H1 (cell line): ENCODE measurements around the gene ADGRL3. TPM values are rescaled to one million over a fixed set of nuclear protein-coding genes. Genes with fewer than 3 reads are reported as not detected.

Experiments
- ATF2 ChIP-seq: IDR thresholded peaks from 2 replicates; pipeline ENCODE4 v1.6.1; 2012; ENCODE audit warnings: low read length, inconsistent platforms
- BRCA1 ChIP-seq: IDR thresholded peaks from 2 replicates; pipeline ENCODE4 v1.6.1; 2012; ENCODE audit warnings: low read depth, low read length, improper control_type of control experiment
- CBX8 ChIP-seq: fragments of 300-800, 300-1000 bp; sonication (generic); IDR thresholded peaks from 2 replicates; pipeline ENCODE4 v1.7.1; 2016; ENCODE audit warnings: low read depth, low read length, borderline replicate concordance
- SAP30 ChIP-seq: fragments of 300-600 bp; sonication (generic); IDR thresholded peaks from 2 replicates; pipeline ENCODE4 v1.7.1; 2012; ENCODE audit warnings: low read length, moderate library complexity, mild to moderate bottlenecking, inconsistent platforms; ENCODE audit not compliant: insufficient read depth, insufficient replicate concordance
- SP2 ChIP-seq: IDR thresholded peaks from 2 replicates; pipeline ENCODE4 v1.6.1; 2012; ENCODE audit warnings: mild to moderate bottlenecking, low read length, inconsistent platforms
- polyA plus RNA-seq, 7 experiments: library from polyadenylated mRNA; depleted of rRNA in 3 of 7; stranded (reverse) in 5 of 7; unstranded in 2 of 7; fragments of >200 nt in 5 of 7; fragments of 200-250 nt in 2 of 7; gene quantifications; 1 replicate in 5 of 7; 2 replicates in 1 of 7; 4 replicates in 1 of 7; pipeline versions ENCODE4 v1.2.1 to v1.2.3, GENCODE V29; 2011 to 2013; ENCODE audit warnings: missing spikeins in 2 of 7, mixed read lengths in 2 of 7
- total RNA-seq: library from RNA; stranded (reverse); fragmentation: NEBNext Ultra II Directional; extraction: Animal tissue kit (Norgen Biotek cat#: 25700); gene quantifications from 2 replicates; pipeline ENCODE4 v1.2.1, GENCODE V29; 2021

Gene ADGRL3
- total and polyA plus RNA-seq, 2 of the 8 experiments (the other 6 are each of a cell fraction or from before 2014, with no cell fraction given) = 6.6 to 13.0 TPM

GRCh38 chr4:61220556-61220955 is 20.4 kb downstream of the ADGRL3 start (continued):
- TF ChIP-seq SAP30 (no peak), ATF2 (no peak), SP2 (no peak), CBX8 (no peak), BRCA1 (no peak)
